ENCODE data around the gene ATP13A3. TPM values are rescaled to one million over a fixed set of nuclear protein-coding genes. Genes with fewer than 3 reads are reported as not detected.

The ATP13A3 gene
- total RNA-seq, 1 donor from 2014 or later: 95.8 TPM

GRCh38 chr3:194379231-194379630, 107.6 kb downstream of the ATP13A3 start:
- intact Hi-C loops (cut with micrococcal nuclease): no loop called here

GRCh38 chr3:194377708-194378107, 109.1 kb downstream of the ATP13A3 start:
- intact Hi-C loops (cut with micrococcal nuclease): no loop called here

GRCh38 chr3:194376241-194376560, 110.6 kb downstream of the ATP13A3 start:
- intact Hi-C loops (cut with micrococcal nuclease): no loop called here

GRCh38 chr3:194375473-194376240, 111.1 kb downstream of the ATP13A3 start:
- intact Hi-C loops (cut with micrococcal nuclease): no loop called here

GRCh38 chr3:194374935-194375334, 111.9 kb downstream of the ATP13A3 start:
- intact Hi-C loops (cut with micrococcal nuclease): no loop called here

GRCh38 chr3:194373899-194374298, 112.9 kb downstream of the ATP13A3 start:
- intact Hi-C loops (cut with micrococcal nuclease): no loop called here

- intact Hi-C loops (cut with micrococcal nuclease): no loop called here
Observed at GRCh38 chr3:194373028-194373427, 113.8 kb downstream of the ATP13A3 start.

- intact Hi-C loops (cut with micrococcal nuclease): no loop called here
Observed at GRCh38 chr3:194370753-194371152, 116.0 kb downstream of the ATP13A3 start.

GRCh38 chr3:194369522-194370279, 117.1 kb downstream of the ATP13A3 start, which contains the start of gene LRRC15:
Gene LRRC15 (minus strand): TSS chr3:194369743. CDS start chr3:194361043, 8,700 bp downstream.
- intact Hi-C loops (cut with micrococcal nuclease): no loop called here

GRCh38 chr3:194368918-194369317, 117.9 kb downstream of the ATP13A3 start:
- intact Hi-C loops (cut with micrococcal nuclease): no loop called here

GRCh38 chr3:194367992-194368841, 118.6 kb downstream of the ATP13A3 start:
- intact Hi-C loops (cut with micrococcal nuclease): no loop called here

GRCh38 chr3:194365978-194366490, 120.8 kb downstream of the ATP13A3 start:
- intact Hi-C loops (cut with micrococcal nuclease): no loop called here

GRCh38 chr3:194365526-194365925, 121.3 kb downstream of the ATP13A3 start:
- intact Hi-C loops (cut with micrococcal nuclease): no loop called here

- intact Hi-C loops (cut with micrococcal nuclease): no loop called here
Observed at GRCh38 chr3:194364652-194365434, 122.0 kb downstream of the ATP13A3 start.

- intact Hi-C loops (cut with micrococcal nuclease): no loop called here
Observed at GRCh38 chr3:194364314-194364651, 122.5 kb downstream of the ATP13A3 start.

- intact Hi-C loops (cut with micrococcal nuclease): no loop called here
Observed at GRCh38 chr3:194360568-194360967, 126.2 kb downstream of the ATP13A3 start.

- intact Hi-C loops (cut with micrococcal nuclease): no loop called here
Observed at GRCh38 chr3:194357681-194358080, 129.1 kb downstream of the ATP13A3 start.

- intact Hi-C loops (cut with micrococcal nuclease): no loop called here
Observed at GRCh38 chr3:194355379-194355778, 131.4 kb downstream of the ATP13A3 start.

- intact Hi-C loops (cut with micrococcal nuclease): no loop called here
Observed at GRCh38 chr3:194354315-194354714, 132.5 kb downstream of the ATP13A3 start.
